Raji (cell line): Measurements from ENCODE around the gene ZACN.

Experiments used
- POLR2A ChIP-seq: IDR thresholded peaks from 2 replicates; pipeline ENCODE4 v1.6.1; 2011; ENCODE audit warnings: low read depth, low read length, control low read depth; ENCODE audit not compliant: insufficient read depth

Gene ZACN

GRCh38 chr17:76106703-76107102, 27.7 kb downstream of the ZACN start:
- TF ChIP-seq POLR2A, result no peak

GRCh38 chr17:76107509-76107908, 28.5 kb downstream of the ZACN start:
- no peak for TF ChIP-seq POLR2A

DNA sequence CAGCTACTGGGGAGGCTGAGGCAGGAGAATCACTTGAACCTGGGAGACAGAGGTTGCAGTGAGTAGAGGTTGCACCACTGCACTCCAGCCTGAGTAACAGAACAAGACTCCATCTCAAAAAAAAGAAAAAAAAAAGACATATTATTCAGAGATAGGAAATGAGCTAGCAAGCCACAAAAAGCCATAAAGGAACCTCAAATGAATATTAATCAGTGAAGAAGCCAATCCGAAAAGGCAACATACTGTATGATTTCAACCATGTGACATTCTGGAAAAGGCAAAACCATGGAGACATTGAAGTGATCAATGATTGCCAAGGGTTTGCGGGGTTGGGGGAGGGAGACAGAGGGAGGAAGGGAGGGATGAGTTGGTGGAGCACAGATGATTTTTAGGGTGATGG, 33.0 kb downstream of the ZACN start:
- no peak for TF ChIP-seq POLR2A

DNA sequence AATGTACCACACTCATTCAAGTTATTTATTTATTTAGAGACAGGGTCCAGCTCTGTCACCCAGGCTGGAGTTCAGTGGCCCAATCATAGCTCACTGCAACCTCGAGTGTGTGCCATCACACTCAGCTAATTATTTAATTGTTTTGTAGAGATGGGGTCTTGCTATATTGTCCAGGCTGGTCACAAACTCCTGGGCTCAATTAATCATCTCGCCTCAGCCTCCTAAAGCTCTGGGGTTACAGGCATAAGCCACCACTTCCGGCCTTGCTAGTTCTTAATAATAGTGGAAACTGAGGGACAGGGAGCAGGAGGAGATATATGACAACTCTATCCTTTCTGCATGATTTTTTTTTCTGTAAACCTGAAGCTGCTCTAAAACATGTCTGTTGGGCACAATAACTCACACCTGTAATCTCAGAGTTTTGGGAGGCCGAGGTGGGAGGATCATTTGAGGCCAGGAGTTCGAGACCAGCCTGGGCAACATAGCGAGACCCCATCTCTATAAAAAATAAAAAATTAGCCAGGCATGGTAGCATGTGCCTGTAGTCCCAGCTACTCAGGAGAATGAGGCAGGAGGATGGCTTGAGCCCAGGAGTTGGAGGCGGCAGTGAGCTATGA, 36.3 kb downstream of the ZACN start:
- TF ChIP-seq POLR2A, result no peak

- no peak for TF ChIP-seq POLR2A
These were observed 40.7 kb downstream of the ZACN start for GRCh38 chr17:76119409-76120371.

- no peak for TF ChIP-seq POLR2A
These were observed 41.7 kb downstream of the ZACN start for GRCh38 chr17:76120658-76121008.

DNA sequence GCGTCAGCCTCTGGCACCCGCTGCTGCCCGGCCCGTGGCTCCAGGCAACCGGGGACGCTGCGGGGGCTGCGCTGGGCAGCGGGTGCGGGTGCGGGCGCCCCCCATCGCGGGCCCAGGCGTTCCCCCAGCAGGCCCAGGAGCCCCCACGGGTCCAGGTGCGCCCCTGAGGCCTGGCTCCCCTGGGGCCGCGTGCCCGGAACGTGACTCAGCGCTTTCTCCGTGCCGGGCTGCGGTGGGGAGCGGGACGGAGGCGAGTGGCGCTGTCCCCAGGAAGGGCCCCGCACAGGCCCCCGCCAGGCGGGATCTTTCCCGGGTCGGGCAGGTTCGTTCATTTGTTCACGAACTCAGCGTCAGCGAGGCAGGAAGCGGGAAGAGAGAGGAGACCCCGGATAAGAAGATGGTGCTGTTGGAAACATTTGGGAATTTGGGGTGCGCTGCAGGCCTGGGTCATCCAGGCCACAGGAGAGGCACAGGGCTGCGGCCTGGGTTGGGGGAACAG, 43.0 kb downstream of the ZACN start:
- TF ChIP-seq POLR2A, result no peak

DNA sequence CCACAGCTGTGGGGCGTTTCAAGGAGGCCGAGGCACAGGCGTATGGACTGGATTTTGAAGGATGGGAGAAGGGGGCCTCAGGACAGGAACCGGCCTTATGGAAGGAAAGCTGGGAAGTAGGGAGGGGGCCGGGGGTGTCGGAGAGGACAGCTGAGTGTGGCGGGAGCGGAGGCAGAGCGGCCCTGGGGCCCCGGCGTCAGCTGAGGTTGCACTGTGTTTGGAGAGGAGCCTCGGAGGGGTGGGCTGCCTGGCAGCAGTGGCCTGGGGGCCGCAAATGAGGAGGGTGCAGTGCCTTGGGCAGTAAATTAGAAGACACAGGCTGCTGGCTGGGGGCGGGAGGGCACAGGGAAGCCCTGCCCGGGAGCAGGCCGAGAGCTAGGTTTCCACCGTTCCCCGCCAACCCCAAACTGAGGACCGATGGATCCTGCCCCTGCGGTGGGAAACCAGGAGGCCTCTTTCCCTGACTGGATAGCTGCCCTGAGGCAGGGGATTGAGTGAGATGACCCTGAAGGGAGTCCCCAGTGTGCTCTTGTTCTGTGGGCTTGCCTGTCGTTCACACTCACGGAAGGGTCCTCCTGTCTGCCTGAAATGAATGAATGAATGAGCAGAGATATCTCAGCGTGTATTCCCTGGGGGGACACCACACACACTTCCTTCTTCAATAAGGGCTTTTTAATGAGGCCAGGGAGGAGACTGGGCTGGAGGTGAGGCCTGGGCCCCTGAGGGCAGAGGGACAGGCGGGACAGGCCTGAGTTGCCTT, 43.6 kb downstream of the ZACN start:
- TF ChIP-seq POLR2A, result no peak

GRCh38 chr17:76123191-76123499, 44.2 kb downstream of the ZACN start:
- TF ChIP-seq POLR2A, result no peak

DNA sequence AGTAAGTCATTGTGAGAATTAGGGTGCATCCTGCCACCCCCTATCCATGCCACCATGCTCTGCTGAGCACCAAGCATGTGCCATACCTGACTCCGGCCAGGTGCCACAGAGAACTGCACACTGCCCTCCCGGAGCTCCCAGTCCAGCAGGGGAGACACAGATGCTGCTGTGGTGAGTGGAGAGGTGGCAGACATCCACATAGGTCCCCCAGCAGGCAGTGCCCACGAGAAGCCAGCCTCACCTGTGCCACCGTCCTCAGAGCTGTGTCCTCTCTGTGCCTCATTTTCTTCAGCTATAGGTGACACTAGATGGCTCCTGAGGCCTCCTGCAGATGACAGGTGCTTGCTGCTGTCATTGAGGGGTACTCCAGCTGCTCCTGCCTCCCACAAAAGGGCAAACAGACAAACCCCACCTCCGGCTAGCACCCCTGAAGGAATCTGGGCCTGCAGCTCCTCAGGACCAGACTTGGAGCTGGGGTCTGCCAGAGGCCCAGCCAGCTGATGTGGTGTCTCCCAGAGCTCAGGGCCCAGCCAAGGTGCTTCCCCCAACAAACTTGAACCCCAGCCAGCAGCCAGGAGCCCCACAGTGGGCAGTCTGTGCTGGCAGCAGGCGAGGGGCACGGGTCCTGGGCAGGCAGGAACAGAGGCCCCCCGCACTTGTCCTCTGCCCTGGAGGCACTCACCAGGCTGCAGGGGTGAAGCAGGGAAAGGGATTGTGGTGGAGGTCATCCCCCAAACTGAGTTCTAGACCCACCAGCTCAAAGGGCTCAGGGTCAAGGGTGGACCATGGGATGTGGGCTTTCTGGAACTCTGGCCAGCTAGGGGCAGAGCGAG, 45.0 kb downstream of the ZACN start:
- TF ChIP-seq POLR2A, result no peak

GRCh38 chr17:76124582-76125390, 45.8 kb downstream of the ZACN start:
- no peak for TF ChIP-seq POLR2A

DNA sequence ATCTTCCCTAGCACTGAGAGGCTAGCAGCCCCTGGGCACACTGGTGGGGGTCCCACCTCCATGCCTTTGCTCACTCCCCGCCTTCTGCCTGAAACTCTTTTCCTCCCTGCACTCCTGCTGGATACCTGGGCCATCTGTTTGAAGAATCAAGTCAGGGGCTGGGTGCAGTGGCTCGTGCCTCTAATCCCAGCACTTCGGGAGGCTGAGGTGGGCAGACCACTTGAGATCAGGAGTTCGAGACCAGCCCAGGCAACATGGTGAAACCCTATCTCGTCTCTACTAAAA, 46.4 kb downstream of the ZACN start:
- no peak for TF ChIP-seq POLR2A

DNA sequence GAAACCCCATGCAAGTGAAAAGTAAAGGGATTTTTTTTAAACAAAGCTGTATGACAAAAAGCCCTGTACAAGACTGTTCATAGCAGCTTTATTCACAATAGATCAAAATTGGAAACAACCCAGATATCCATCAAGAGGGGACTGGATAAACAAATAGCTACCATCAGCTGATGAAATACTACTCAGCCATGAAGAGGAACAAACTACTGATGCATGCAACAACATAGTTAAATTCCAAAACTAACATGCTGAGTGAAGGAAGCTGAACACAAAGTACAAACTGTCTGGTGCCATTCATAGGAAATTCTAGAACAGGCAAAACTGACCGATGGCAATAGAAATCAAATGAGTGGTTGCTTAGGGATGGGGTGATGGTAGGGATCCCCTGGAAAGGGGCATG, 46.9 kb downstream of the ZACN start:
- no peak for TF ChIP-seq POLR2A

DNA sequence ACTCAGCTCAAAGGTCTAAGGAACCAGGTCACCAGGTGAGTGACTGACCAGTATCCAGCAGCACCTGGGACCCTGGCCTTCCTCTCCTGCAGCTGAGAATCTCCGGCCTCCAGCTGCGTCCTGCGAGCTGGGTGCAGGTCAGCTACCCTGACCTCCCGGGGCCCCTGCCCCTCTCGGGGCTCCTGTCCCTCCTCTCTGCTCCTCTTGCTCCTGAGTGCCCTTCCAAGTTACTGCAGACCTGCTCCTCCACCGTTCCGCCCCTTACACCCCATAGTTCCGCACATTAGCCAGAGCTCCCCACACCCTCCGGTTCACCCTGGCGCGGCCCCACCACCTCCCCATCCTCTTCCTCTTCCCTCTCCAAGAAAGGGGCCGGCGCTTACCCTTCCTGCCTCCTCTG, 51.5 kb downstream of the ZACN start:
- TF ChIP-seq POLR2A, result no peak

DNA sequence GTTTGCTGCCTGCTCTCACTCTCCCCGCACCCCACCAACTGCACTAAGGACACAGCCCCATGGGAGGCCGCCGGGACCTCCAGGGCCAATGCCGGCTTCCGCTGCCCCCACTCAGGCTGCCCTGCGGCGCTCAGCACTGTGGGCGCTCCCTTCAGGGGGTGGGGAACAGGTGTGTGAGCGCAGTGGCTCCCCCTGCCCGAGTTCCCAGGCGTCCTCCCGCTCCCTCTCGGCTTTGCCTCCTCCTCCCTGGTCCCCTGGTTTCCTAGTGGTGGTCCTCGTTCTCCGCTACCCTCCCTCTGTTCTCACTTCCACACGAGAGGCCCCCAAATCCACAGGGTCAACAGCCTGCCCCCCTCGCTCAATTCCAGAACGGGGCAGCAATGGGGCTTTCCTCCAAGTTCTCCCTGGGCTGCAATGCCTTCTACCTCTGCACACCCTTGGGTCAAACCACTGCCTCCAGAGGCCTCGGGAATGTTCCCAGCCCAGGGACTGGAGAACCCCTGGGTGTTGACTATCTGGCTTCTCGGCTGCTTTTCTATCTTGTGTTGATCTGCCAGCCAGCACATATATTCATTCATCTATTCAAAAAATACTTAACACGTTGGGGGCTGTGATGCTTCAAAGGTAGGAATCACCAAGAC, 52.2 kb downstream of the ZACN start:
- no peak for TF ChIP-seq POLR2A
